Heart right ventricle (tissue), 16 donors: ENCODE data around the gene EI24. TPM values are rescaled to one million over a fixed set of nuclear protein-coding genes. Genes with fewer than 3 reads are reported as not detected.

Source experiments
- ATAC-seq, 8 donors: fragments of 200-7000 bp; cut with Tn5 transposase; one replicate each; pipeline ENCODE4 v1.9.1; 2020; ENCODE audit warnings: mild to moderate bottlenecking in 8 of 8, moderate library complexity in 8 of 8, moderate number of reproducible peaks in 1 of 8
- DNase-seq, 2 donors: peaks; one replicate each; pipeline ENCODE4 v3.0.0-alpha.2; 2020
- H3K27ac ChIP-seq, 10 donors: fragments of 200-600 bp; sonication (generic) in 2 of 10; one replicate each; pipeline versions ENCODE4 v1.5.0 to v1.8.0; 2020 to 2022; ENCODE audit warnings: mild to moderate bottlenecking in 3 of 10
- H3K27me3 ChIP-seq, 7 donors: fragments of 200-600 bp; one replicate each; pipeline ENCODE4 v1.8.0; 2021 to 2022; ENCODE audit warnings: mild to moderate bottlenecking in 2 of 7
- H3K36me3 ChIP-seq, 9 donors: fragments of 200-600 bp; sonication (generic) in 1 of 9; one replicate each; pipeline versions ENCODE4 v1.5.0 to v1.8.0; 2020 to 2022; ENCODE audit warnings: mild to moderate bottlenecking in 2 of 9
- H3K4me1 ChIP-seq, 9 donors: fragments of 200-600 bp; sonication (generic) in 1 of 9; one replicate each; pipeline versions ENCODE4 v1.5.0 to v1.8.0; 2020 to 2022; ENCODE audit warnings: mild to moderate bottlenecking in 4 of 9
- H3K4me3 ChIP-seq, 10 donors: fragments of 200-600 bp; sonication (generic) in 2 of 10; one replicate each; pipeline versions ENCODE4 v1.5.0 to v1.8.0; 2020 to 2022; ENCODE audit warnings: mild to moderate bottlenecking in 7 of 10, moderate library complexity in 2 of 10
- H3K9me3 ChIP-seq, 11 donors: fragments of 200-600 bp in 10 of 11; sonication (generic) in 2 of 11; one replicate each; pipeline versions ENCODE4 v1.5.0 to v1.8.0; 2013 to 2022; ENCODE audit warnings: mild to moderate bottlenecking in 2 of 11, control low read depth in 1 of 11, moderate library complexity in 1 of 11
- CTCF ChIP-seq, 9 donors: fragments of 200-600 bp; sonication (generic) in 2 of 9; IDR thresholded peaks; one replicate each; pipeline versions ENCODE4 v1.5.0 to v1.8.0; 2021 to 2022; ENCODE audit warnings: antibody characterized with exemption in 9 of 9, mild to moderate bottlenecking in 5 of 9, moderate library complexity in 1 of 9
- WGBS, 2 donors: extraction: QIAGEN DNeasy Blood & Tissue Kit; methylation state at CpG; one replicate each; pipeline ENCODE4 v1.1.7; 2013; ENCODE audit warnings: inconsistent platforms in 1 of 2; 5-methylcytosine and 5-hydroxymethylcytosine counted together
- intact Hi-C, 10 donors: fragments of 100-400 bp; cut with DNase I; formaldehyde crosslinking; loops; one replicate each; pipeline versions ENCODE4 v1.11.1 to v1.14.2; 2022
- polyA plus RNA-seq, 2 donors: library from polyadenylated mRNA; stranded (reverse); fragments of 200-250 nt; gene quantifications; one replicate each; pipeline ENCODE4 v1.2.3, GENCODE V29; 2013
- total RNA-seq, 10 donors: library from RNA; stranded (reverse); fragmentation: NEBNext Ultra II Directional in 3 of 10; extraction: Animal tissue kit (Norgen Biotek cat#: 25700) in 3 of 10; gene quantifications; one replicate each; pipeline versions ENCODE4 v1.2.1 to v1.2.4, GENCODE V29; 2021 to 2023
- donor health status: Arrhythmogenic right ventricular cardiomyopathy.
- donor health status: ischemic (EF 13 %, LVEDD 7.1; RV severe dilation, severe dysfunction).
- donor health status: healthy with polysubstance abuse.
- donor health status: DM: no; HTN: yes; CAD: no.
- donor health status: DM: no; HTN: no; CAD: no.
- donor health status: ischemic (EF 25% LVEDD 6.9; RV normal size, moderate dysfunction).
- donor health status: ischemic (EF 25% LVEDD 5.7; RV mildly dilated, moderate dysfunction).
- donor health status: healthy.
- donor health status: DM: yes; HTN: yes; CAD: no.
- donor health status: Ischemic cardiomyopathy.
- donor health status: ischemic (EF 35%, LVEDD 5.7; RV mildly dilated, moderate dysfunction).
- donor health status: nonischemic (EF 11% LVEDD 7.7; RV severe dilation, severe dysfunction).
- donor health status: DM: yes; HTN: yes; CAD: no.
- donor health status: PGD.
- donor health status: ischemic (EF 29% LVEDD 5.4; RV normal size, mild dysfunction).
- donor health status: nonischemic (EF 23%, LVEDD 6.1; RV moderate dilation, normal function).

EI24 gene
- total and polyA plus RNA-seq, 12 donors: 16.5 to 73.7 (median 51.5) TPM

GRCh38 chr11:125603207-125603606 lies 33.9 kb downstream of the EI24 start:
- H3K9me3 ChIP-seq: no peaks in the 10 kb centered on the region
- ATAC-seq (peak in 1 of 8 donors; percentile 51), DNase-seq (no peak)
- H3K4me1 ChIP-seq: peaks cover 0 to 5% (median 0%) of the 10 kb centered on the region in 9 donors
- H3K27me3 ChIP-seq: no peaks in the 10 kb centered on the region
- H3K36me3 ChIP-seq: peaks cover 3 to 100% (median 85%) of the 10 kb centered on the region in 9 donors
- H3K4me3 ChIP-seq: no peak overlapping the region
- WGBS, 2 donors: 73 to 76% methylated on average over 3 of the region's 3 CpGs
- H3K27ac ChIP-seq: no peak overlapping the region
- no peak for TF ChIP-seq CTCF (IDR thresholded peaks at IDR 0.05)
- intact Hi-C loops: no loop called here

DNA sequence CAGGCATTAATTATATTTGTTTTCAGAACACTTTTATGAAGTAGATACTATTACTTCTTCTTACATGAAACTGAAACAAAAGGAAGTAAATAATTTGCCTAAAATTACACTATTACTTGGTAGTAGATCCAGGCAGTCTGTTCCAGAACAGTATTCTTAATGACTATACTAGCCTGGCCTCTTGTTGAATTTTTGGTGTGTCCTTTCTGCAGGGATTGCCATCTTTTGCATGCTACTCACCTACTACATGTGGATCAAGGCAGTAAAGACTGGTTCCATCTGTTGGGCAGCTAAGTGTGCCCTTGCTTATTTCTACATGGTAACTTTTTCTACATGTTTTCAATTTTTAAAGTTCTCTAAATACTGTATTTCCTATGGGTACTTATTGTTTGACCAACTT lies 36.1 kb downstream of the EI24 start:
- TF ChIP-seq CTCF (IDR thresholded peaks at IDR 0.05): no peak
- Histone ChIP-seq H3K4me3 (no peak overlapping the region), H3K9me3 (no peaks in the 10 kb centered on the region), H3K27me3 (no peaks in the 10 kb centered on the region), H3K36me3 (peaks cover 3 to 100% (median 97%) of the 10 kb centered on the region in 9 donors), H3K4me1 (peaks cover 0 to 5% (median 0%) of the 10 kb centered on the region in 9 donors), H3K27ac (no peak overlapping the region)
- ATAC-seq (no peak), DNase-seq (no peak)
- intact Hi-C loops: loop anchor here in 1 of 10 donors (5.0 kb wide), 1 partner anchor 33 kb away; no protein-coding TSS in a partner anchor

DNA sequence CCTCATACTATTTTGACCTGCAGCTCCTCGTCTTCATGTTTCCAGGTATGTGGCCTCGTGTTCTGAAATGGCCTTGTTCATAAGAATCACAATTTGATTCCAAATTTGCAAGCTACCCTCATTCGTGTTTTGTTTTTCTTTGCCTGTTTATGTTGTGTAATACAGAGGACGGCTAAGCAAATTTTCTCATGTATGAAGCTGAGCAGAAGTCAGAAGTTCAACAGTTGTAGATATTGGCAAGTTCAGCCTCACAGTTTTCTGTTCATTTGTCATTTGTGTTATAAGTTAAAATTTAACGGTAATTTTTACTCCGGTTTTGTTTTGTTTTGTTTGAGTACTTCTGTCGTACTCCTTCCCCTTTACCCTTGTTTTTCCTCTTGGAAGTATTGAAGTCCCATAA lies 40.3 kb downstream of the EI24 start:
- intact Hi-C loops: loop anchor here in 1 of 10 donors (5.0 kb wide), 1 partner anchor 37 kb away; no protein-coding TSS in a partner anchor

GRCh38 chr11:125618383-125618782 lies 49.1 kb downstream of the EI24 start:
- no peak for ATAC-seq
- no peak for DNase-seq
- intact Hi-C loops: no loop called here
- H3K4me3 ChIP-seq: no peak overlapping the region
- H3K9me3 ChIP-seq: no peaks in the 10 kb centered on the region
- no peaks in the 10 kb centered on the region for H3K27me3 ChIP-seq
- TF ChIP-seq CTCF (IDR thresholded peaks at IDR 0.05): no peak
- H3K4me1 ChIP-seq: peaks cover 0 to 4% (median 0%) of the 10 kb centered on the region in 9 donors
- WGBS, 2 donors: 92% methylated on average over 4 of the region's 4 CpGs
- H3K27ac ChIP-seq: no peak overlapping the region
- peaks cover 0 to 94% (median 75%) of the 10 kb centered on the region in 9 donors for H3K36me3 ChIP-seq

More for the DNA sequence above, 40.3 kb downstream of the EI24 start:
- H3K9me3 ChIP-seq: no peaks in the 10 kb centered on the region
- no peak overlapping the region for H3K4me3 ChIP-seq
- TF ChIP-seq CTCF (IDR thresholded peaks at IDR 0.05): no peak
- no peaks in the 10 kb centered on the region for H3K27me3 ChIP-seq
- no peaks in the 10 kb centered on the region for H3K4me1 ChIP-seq
- DNase-seq (no peak), ATAC-seq (no peak)
- peaks cover 3 to 100% (median 96%) of the 10 kb centered on the region in 9 donors for H3K36me3 ChIP-seq
- H3K27ac ChIP-seq: no peak overlapping the region
- WGBS, 2 donors: 90 to 94% methylated on average over 7 of the region's 7 CpGs
